ENCODE results near the gene GTF2I.

GRCh38 chr7:74655324-74655723 lies 2.2 kb upstream of the GTF2I start:
- TF ChIP-seq CTCF (conservative IDR thresholded peaks at IDR 0.05; ENCODE audit: low read length), result no peak
- no peak for TF ChIP-seq EZH2phosphoT487 (IDR thresholded peaks at IDR 0.05; ENCODE audit: borderline replicate concordance)
